ENCODE measurements around the gene NCOA5.
"Not testable (repeated sequence)": the region's sequence is repeated elsewhere in the genome, so short reads cannot be mapped to it uniquely, and the experiment has no call there.

The NCOA5 gene

DNA sequence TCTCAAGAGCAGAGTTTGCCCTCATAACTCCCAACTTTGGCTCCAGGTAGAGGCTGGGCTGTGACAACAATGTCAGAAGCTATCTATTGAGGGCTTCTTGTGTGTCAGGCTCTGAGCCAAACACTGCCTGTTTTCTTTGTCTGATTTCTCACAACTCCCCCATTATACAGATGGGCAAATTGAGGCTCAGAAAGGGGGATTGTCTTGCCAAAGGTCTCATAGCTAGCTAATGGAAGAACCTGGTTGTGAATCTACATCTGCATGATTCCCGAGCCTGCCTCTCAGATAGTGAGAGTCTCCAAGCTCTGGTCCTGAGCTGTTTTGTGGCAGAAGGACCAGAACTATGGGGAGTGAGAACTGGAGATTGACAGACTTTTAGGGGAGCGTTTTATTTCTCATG, 29.8 kb upstream of the NCOA5 start:
- no peak for DNase-seq

DNA sequence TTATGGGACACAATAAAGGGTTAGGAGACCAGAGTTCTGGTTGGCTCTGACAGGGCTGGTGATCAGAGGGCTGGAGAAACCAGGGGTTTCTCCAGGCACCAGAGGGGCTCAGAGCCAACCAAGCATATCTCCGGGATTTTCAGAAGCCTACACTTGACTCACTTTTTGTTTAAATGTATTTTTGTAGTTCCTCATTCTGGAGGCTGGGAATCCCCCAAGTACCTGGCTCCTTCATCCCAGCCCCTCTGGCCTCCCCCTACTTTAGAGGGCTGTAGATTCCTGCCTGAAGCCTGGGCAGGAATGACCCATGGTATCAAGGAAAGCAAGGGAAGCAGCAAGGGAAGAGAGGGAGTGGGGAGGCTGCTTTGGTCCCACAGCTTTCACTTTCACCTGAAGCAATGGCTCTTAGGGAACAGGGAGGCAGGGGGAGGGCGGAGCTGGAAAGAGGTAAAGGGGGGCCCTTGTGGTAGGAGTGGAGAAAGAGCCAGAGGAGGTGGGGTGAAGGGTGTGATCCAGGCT, 29.3 kb upstream of the NCOA5 start:
- DNase-seq = no peak

DNA sequence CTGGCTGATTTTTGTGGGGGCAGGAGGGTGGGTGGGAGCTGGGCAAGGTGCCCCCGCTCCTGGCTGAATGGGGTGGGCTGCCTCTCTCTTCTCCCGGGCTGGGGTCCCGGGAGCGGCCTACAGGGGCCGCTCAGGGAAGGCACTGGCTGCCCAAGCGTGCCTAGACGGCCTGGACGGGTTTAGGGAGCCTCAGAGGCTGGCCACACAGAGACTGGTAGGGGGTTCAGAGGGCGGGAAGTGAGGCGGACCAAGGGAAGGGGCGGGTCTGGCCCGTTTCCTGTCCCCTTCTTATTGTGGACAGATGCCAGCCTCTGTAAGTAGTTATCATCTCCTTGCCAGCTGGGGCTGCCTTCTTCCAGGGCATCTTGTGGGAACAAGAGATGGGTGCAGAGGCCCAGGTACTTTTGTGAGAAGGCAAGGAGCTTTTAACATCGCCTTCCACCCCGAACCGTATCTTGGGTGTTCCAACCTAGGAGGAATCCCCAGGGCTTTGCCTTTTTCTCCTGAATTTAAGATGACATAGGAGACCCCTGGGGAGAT, 28.8 kb upstream of the NCOA5 start:
- no peak for DNase-seq

DNA sequence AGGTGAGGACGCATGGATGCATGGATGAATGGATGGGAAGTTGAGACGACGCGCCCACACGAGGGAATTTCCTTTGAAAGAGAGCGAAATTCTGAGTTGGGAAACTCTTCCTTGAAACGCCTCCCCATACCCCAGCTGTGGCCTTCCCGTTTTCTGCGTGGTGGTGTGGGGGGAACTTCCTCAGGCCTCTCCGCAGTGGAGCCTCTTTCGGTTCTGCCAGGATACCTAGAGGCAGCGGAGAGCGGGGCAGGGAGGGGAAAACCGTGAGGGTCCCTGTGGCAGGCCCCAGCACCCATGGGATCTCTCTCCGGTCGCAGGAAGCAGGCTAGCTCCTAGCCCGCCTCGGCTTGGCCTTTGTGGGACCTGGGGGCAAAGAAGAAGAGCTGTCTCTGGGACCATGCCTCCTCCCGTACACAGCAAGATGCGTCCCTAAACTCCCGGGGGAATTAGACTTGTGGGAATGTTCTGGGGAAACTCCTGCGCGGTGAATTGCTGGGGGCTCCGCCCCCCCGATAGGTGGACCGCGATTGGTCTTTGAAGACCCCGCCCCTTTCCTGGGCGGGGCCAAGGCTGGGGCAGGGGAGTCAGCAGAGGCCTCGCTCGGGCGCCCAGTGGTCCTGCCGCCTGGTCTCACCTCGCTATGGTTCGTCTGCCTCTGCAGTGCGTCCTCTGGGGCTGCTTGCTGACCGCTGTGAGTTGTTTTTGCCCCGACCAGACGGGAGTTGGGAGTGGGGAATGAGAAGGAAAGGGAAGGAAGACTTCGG, 28.1 kb upstream of the NCOA5 start, which contains the start of gene CD40:
Gene CD40, plus strand, starts transcription at position 611 of the 764 bp plus-strand sequence. Its CDS starts 30 bp downstream, at position 641.
- peak; percentile 66 for DNase-seq

- no peak for DNase-seq
These were observed 24.7 kb upstream of the NCOA5 start for GRCh38 chr20:46114449-46114848.

DNA sequence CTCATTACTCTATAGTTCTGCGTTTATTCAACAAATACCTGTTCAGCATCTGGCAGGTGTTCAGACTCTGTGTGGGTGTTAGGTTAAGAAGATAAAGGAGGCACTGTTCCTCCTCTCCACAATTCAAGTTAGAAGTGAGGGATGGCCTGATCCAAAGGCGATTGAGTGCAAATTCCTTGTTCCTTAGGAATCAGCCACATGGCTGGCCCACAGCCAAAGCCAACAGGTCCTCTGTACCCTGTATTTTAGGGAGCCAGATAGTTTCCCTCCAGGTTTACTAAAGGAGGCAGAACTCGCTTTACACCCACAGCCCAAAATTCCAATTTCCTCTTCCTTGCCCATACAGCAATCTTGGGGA, 23.3 kb upstream of the NCOA5 start:
- no peak for DNase-seq

DNA sequence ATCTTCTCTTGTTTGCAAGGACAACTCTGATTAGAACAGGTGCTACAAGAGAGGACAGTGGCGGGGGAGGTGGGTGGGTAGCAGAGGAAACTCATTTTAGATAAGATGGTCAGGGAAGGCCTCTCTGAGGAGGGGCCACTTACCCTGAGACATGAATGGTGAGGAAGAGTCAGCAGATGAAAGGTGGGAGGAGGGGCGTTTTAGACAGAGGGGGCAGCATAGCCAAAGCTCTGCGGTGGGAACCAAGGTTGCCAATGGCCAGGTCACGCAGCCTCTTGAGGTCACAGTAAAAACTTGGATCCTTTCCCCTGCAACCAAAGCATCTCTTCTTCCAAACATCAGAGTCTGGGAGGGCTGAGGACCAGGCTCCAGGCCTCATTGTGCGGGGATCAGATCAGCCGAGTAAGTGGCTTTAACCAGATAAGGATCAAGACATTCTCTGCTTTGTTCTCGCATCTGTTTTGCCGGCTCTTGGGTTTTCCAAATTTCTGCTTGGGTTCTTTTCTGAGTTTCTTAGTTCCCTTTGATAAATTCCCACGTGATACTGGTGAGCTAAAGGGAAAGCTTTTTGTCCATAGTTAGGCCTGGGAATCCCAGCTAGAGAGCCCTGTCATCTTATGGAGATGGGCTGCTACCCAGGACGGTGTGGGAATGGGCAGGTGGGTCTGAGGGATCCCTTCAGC, 22.8 kb upstream of the NCOA5 start:
- DNase-seq = no peak

GRCh38 chr20:46111836-46112212, 22.1 kb upstream of the NCOA5 start:
- no peak for DNase-seq

GRCh38 chr20:46111028-46111835, 21.5 kb upstream of the NCOA5 start:
- peak; percentile 35 for DNase-seq

DNA sequence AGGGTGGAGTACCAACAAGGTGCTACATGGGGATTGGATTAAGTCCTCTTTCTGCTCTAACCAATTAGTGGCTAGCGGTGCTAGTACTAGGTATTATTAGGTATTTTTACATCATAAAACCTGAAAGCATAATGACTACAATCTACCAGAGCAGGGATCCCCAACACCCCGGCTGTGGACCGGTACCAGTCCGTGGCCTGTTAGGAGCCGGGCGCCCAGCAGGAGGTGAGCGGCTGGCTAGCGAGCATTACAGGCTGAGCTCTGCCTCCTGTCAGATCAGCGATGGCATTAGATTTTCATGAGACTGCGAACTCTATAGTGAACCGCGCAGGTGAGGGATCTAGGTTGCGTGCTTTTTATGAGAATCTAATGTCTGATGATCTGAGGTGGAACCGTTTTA, 19.2 kb upstream of the NCOA5 start:
- DNase-seq = no peak

DNA sequence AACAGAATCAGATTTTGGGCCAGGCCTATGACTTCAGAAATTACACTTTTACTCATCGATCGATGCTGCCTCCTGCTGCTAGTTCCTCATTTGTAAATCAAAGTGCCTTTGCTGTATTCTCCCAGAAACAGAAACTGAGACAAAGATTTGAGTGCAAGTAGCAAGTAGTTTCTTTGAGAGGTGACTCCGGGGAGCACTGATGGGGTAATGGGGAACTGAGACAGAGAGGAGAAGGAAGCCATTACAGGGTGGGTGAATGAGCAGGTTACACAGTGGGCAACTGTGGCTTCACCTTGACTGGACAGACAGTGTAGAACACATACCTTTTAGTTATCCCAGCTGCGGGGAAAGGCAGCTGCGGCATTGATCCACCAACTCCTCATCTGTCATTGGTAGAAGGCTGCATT, 18.7 kb upstream of the NCOA5 start:
- no peak for DNase-seq

GRCh38 chr20:46107061-46107460, 17.3 kb upstream of the NCOA5 start:
- DNase-seq = no peak

DNA sequence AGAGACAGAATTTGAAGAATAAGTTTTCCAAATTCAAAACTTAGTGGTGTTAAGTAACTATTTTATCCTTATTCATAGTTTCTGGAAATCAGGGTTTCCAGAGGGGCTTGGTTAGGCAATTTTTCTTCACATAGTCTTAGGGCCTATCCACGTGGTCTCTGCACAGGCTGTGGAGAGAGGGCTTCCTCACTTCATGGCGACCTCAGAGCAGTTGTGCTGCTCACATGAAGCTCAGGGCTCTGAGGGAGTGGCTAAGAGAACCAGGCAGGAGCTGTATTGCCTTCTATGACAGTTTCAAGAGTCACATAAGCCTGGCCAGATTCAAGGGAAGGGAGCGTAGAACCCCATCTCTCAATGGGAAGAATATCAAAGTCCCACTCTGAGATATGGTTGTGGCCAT, 14.5 kb upstream of the NCOA5 start:
- DNase-seq = no peak

DNA sequence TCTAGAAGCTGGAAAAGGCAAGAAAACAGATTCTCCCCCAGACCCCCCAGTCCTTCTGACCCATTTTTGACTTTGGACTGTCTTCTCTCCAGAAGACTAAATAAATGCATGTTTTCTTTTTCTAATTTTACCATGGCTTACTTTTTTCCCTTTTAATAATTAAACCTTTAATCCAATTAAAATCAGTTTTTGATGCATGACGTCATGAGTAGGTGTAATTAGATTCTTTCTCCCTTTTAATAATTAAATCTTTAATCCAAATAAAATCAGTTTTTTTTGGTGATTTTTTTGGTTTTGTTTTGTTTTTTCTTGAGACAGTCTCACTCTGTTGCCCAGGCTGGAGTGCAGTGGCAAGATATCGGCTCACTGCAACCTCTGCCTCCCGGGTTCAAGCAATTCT, 13.2 kb upstream of the NCOA5 start:
- no peak for DNase-seq

- DNase-seq = no peak
These were observed 12.2 kb upstream of the NCOA5 start for GRCh38 chr20:46101957-46102356.

GRCh38 chr20:46100988-46101387, 11.2 kb upstream of the NCOA5 start:
- no peak for DNase-seq

DNA sequence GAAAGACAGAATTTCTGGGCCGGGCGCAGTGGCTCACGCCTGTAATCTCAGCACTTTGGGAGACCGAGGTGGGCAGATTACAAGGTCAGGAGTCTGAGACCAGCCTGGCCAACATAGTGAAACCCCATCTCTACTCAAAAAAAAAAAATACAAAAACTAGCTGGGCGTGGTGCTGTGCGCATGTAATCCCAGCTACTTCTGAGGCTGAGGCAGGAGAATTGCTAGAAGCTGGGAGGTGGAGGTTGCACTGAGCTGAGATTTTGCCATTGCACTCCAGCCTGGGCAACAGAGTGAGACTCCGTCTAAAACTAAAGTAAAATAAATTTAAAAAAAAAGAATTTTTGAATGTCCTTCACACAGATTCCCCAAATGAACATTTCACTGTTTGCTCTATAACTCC, 10.7 kb upstream of the NCOA5 start:
- DNase-seq = not testable (repeated sequence)

GRCh38 chr20:46099491-46100287, 9.9 kb upstream of the NCOA5 start:
- DNase-seq = no peak

GRCh38 chr20:46093531-46093930, 3.8 kb upstream of the NCOA5 start:
- no peak for DNase-seq

- not testable (repeated sequence) for DNase-seq
These were observed 2.1 kb upstream of the NCOA5 start for GRCh38 chr20:46091622-46092535.

DNA sequence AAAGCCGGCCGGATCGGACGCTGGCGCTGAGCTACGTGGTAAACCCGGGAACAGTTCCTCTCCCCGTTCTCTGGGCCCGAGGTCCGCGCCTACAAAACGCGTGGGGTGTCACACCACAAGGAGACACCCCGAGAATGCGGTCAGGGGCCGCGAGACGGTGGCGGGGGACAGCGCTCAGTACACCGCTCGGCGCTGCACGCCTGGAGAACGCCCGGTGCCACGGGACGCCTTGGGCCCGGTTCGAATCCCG, 670 bp downstream of the NCOA5 start:
- peak; percentile 58 for DNase-seq
